Anterior cingulate cortex (tissue), 58 donors: ENCODE results near the gene CNTLN.
"Not testable (repeated sequence)": the region's sequence is repeated elsewhere in the genome, so short reads cannot be mapped to it uniquely, and the experiment has no call there.

Experiments
- DNase-seq, 58 donors: peaks; one replicate each; lab custom pipeline; 2025; lab: John Stamatoyannopoulos, UW

CNTLN gene

GRCh38 chr9:17185481-17186029 lies 50.7 kb downstream of the CNTLN start:
- DNase-seq = no peak

DNA sequence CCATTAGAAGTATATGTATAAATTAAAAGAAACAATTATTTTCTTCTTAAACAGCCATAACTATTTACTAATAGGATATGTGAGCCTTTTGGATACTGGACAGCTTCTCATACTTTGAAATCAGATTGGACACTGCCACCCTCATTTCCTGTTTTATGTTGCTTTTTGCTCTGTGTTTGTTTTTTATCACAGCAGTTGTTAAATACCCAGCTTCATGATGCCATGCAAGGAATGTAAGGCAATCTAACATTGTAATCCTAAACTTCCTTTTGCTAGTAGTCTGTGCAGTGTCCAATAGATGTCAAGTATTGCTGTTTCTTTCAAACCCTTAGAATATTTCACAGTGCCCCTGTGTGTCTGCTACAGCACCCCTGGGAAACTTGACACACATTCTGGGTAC lies 56.2 kb downstream of the CNTLN start:
- DNase-seq = no peak

DNA sequence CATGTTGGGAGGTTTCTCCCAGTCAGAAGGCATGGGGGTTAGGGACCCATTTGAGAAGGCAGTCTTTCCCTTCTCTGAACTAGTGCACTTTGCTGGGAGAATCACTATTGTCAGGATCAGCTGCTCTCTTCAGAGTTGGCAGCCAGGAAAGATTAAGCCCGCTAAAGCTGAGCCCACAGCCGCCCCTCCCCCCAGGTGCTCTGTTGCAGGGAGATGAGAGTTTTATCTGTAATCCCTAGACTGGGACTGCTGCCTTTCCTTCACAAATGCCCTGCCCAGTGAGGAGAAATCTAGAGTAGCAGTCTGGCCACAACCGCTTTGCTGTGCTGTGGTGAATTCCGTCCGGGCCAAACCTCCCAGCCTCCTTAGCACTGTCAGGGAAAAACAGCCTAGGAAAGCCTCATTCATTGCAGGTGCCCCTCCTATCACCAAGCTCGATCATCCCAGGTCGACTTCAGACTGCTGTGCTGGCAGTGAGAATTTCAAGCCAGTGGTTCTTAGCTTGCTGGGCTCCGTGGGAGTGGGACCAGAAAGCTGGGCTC lies 69.8 kb downstream of the CNTLN start:
- no peak for DNase-seq

- DNase-seq = no peak
Observed at GRCh38 chr9:17216011-17216410, 81.2 kb downstream of the CNTLN start.

- DNase-seq = no peak
Observed at GRCh38 chr9:17216646-17217045, 81.8 kb downstream of the CNTLN start.

DNA sequence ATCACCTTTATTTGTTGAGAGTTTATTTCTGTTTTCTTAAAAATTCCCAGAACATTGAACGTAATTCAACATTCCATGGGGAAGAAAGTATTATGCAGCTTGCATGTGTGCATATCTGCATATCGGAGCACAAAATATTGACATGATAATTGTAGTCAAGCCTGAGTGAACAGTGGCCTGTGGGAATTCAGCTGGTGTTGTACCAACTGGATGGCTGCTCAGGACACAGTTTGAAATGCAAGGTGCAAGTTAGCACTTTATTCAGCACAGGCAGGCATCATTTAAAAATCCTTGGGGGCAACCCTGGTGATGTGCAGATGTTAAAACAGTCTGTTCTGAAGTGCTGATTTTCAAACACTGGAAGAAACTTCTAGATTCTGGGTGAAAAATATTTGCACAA lies 82.4 kb downstream of the CNTLN start:
- DNase-seq = no peak

GRCh38 chr9:17219261-17219660 lies 84.4 kb downstream of the CNTLN start:
- no peak for DNase-seq

- DNase-seq = no peak
Observed at GRCh38 chr9:17222932-17223331, 88.1 kb downstream of the CNTLN start.

- no peak for DNase-seq
Observed at GRCh38 chr9:17225407-17225806, 90.6 kb downstream of the CNTLN start.

DNA sequence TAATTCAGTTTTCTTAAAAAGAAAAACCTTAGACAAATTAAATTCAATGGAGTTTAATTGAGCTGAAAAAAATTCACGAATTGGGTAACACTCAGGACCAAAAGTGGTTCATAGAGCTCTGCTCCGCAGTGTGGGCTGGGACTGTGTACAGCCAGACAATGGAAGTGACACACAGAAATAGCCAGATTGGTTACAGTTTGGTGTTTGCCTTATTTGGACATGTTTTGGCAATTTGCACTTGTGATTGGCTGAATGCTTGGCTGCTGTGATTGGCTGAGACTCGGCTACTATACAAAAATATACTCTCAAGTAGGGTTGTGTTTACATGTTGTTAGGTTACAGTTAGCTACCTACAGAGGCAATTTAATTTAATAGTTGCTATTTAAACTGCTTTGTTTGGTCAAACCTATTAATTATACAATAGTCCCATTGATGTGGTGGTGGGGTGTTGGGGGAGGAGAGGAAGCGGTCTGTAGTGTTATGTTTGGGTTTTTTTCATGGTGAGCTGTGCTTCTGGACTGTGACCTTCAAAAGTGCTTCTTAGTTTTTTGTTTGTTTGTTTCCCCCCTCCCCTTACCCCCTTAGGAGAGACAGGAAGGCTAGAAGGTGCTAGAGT lies 95.2 kb downstream of the CNTLN start:
- DNase-seq = no peak

- DNase-seq = no peak
Observed at GRCh38 chr9:17230646-17231045, 95.8 kb downstream of the CNTLN start.

DNA sequence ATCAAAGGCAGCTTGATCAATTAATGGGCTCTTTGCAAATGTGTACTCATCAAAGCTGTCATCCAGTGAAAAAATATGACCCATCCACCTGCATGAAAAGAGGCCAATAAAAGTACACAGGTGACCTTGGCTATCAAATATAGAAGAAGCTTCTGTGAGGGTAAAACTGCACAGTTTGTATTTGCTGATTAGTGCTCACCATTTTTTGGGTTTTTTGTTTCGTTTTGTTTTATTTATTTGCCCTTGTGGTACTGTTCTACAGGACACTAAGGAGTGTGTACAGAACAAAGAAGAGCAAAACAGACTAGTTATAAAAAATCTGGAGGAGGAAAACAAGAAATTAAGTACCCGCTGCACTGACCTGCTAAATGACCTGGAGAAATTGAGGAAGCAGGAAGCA lies 101.3 kb downstream of the CNTLN start:
- no peak for DNase-seq

DNA sequence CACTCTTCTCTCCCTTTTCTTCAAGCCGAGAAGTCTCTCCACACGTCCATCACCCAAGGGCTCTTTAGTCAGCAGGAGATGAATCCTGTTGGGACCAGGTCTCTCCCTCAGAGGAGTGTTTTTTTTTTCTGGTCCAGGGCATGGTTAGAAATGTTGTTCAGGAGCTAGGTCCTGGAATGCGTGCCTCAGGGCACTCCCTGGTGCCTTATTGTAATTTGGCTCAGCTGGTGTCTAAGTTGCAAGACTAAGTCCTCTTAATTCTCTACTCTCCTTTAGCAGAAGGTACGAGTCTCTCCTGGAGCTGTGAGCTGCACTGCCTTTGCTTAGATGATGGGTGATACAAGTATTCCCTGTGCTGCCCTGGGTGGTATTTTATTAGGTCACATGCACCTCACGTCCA lies 111.9 kb downstream of the CNTLN start:
- no peak for DNase-seq

DNA sequence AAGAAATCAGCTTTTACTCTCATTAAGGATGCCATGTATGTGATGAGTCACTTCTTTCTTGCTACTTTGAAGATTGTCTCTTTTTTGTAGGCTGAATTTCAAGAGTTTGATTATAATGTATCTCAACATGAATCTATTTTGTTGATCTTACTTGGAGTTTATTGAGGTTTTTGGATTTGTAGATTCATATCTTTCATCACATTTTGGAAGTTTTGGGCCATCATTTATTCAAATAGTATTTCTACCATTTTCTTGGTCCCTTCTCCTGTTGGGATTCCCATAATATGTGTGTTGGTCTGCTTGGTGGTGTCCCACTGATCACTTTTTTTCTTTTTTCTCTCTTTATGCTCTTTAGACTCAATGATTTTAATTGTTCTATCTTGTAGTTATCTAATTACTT lies 116.3 kb downstream of the CNTLN start:
- no peak for DNase-seq

DNA sequence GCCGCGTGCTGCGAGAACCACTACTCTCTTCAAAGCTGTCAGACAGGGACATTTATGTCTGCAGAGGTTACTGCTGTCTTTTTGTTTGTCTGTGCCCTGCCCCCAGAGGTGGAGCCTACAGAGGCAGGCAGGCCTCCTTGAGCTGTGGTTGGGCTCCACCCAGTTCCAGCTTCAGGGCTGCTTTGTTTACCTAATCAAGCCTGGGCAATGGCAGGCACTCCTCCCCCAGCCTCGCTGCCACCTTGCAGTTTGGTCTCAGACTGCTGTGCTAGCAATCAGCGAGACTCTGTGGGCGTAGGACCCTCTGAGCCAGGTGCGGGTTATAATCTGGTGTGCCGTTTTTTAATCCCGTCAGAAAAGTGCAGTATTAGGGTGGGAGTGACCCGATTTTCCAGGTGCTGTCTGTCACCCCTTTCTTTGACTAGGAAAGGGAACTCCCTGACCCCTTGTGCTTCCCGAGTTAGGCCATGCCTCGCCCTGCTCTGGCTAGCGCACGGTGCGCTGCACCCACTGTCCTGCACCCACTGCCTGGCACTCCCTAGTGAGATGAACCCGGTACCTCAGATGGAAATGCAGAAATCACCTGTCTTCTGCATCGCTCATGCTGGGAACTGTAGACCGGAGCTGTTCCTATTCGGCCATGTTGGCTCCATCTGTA lies 133.8 kb downstream of the CNTLN start:
- not testable (repeated sequence) for DNase-seq

- DNase-seq = no peak
Observed at GRCh38 chr9:17269799-17270198, 135.0 kb downstream of the CNTLN start.

DNA sequence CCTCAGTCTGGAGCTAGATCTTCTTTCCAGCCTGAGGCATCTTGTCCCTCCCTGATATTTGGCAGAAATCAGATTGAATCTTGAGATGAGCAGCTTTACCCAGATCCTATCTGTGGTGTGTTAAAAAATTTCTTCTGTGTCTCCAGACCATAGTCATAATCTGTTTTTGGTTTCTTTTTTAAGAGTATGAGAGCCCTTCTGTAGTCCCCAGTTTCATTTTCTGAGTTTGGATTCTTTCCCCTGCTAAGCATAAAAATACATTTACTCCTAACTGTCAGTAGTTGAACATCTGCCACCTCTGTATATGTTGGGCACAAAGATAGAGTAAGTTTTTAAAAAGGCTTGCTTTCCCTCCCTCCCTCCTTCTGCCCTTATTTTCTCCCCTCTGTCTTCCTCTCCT lies 137.7 kb downstream of the CNTLN start:
- DNase-seq = no peak

DNA sequence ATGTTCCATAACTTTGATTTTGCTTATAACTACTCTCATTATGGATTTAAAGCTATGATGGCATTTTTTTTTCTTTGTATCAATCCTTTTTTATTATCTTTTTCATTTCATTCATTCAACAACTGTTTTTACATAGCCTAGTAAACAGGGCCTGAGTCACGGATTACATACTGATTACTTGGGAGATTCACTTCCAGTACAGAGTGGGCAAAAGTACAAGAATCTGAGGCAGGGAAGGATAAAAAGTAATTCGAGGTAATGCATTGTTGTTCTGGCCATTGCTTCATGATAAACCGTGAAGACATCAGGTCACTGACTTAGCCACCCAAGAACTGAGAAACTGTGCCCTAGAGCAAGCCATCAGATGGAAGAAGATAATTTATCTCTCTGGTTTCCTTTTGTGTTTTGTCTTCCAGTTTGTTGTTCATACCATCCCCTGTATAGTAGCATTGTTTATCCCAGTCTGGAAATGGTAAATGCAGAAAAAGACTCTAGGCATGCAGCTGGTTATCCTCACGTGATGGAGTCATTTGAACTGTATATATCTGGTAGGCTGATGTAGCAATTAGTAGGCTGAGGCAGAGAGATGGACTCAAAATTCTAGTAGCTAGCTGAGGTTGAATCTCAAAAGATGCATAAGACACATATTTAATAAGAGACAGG lies 145.6 kb downstream of the CNTLN start:
- no peak for DNase-seq

- not testable (repeated sequence) for DNase-seq
Observed at GRCh38 chr9:17290673-17291072, 155.8 kb downstream of the CNTLN start.

DNA sequence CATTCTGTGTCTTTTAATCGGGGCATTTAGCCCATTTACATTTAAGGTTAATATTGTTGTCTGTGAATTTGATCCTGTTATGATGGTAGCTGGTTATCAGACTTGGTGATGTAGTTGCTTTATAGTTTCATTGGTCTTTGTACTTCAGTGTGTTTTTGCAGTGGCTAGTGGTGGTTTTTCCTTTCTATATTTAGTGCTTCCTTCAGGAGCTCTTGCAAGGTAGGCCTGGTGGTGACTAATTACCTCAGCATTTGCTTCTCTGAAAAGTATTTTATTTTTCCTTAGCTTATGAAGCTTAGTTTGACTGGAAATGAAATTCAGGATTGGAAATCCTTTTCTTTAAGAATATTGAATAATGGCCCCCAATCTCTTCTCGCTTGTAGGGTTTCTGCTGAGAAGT lies 156.9 kb downstream of the CNTLN start:
- DNase-seq = no peak

- DNase-seq = no peak
Observed at GRCh38 chr9:17293685-17294084, 158.8 kb downstream of the CNTLN start.
